Stimulated activated CD8-positive, alpha-beta memory T cell treated with anti-CD3 and anti-CD28 coated beads, Interleukin-2, amount 100 ng/mL, for 48 hours (primary cell): ENCODE results near the gene HRG.
"Not testable (repeated sequence)": the region's sequence is repeated elsewhere in the genome, so short reads cannot be mapped to it uniquely, and the experiment has no call there.

Source experiments
- DNase-seq, 2 donors: peaks; one replicate each; pipeline ENCODE4 v3.0.0-alpha.2; 2020; ENCODE audit warnings: low read depth in 2 of 2

The HRG gene

DNA sequence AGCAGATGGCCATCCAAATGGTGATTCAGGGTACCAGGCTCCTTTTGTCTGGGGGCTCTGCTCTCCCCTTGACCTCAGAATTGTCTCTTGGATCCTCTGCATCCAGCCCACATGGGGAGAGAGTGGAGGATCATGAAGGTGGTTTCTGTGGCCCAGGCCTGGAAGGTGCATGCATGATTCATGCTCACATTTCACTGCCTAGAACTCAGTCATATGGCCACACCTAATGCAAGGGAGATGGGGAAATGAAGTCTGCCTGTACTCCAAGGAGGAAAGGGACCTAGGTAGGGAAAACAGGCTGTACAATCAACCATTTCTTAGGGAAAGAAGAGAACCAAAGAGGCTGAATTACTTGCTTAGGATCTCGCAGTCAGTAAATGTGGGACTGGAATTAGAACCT, 15.1 kb downstream of the HRG start:
- DNase-seq = no peak

DNA sequence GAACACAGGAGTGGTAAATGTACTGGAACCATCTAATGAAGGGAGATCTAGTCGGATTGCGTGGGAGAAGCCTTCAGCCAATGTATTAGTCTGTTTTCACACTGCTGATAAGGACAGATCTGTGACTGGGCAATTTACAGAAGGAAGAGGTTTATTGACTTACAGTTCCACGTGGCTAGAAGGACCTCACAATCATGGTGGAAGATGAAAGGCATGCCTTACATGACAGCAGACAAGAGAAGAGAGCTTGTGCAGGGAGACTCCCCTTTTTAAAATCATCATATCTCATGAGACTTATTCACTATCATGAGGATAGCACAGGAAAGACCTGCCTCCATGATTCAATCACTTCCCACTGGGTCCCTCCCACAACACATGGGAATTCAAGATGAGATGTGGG, 17.0 kb downstream of the HRG start:
- DNase-seq = no peak

DNA sequence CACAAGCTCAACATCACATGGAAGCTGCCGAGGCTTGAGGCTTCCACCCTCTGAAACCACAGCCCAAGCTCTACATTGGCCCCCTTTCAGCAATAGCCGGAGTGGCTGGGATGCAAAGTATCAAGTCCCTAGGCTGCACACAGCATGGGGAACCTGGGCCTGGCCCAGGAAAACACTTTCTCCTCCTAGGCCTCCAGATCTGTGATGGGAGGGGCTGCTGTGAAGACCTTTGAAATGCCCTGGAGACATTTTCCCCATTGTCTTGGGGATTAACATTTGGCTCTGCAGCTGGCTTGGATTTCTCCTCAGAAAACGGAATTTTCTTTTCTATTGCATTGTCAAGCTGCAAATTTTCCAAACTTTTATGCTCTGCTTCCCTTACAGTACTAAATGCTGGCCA, 18.2 kb downstream of the HRG start:
- no peak for DNase-seq

DNA sequence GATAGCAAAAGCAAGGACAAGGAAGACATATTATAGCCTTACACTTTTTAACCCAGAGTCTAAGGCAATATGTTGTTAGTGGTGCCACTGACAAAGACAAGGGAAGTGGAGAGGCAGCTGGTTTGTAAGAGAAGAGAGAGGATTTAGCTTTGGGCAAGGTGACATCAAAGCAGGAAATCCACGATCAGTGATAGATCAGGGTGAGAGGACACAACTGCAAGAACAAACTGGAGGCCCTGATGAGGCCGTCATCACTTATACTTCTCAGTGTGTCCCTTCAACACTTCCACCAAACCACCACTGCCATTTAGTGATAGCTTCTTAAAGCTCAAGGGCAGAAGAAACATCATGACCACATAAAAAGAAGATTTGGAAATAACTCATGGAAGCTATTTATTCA, 20.7 kb downstream of the HRG start:
- not testable (repeated sequence) for DNase-seq

DNA sequence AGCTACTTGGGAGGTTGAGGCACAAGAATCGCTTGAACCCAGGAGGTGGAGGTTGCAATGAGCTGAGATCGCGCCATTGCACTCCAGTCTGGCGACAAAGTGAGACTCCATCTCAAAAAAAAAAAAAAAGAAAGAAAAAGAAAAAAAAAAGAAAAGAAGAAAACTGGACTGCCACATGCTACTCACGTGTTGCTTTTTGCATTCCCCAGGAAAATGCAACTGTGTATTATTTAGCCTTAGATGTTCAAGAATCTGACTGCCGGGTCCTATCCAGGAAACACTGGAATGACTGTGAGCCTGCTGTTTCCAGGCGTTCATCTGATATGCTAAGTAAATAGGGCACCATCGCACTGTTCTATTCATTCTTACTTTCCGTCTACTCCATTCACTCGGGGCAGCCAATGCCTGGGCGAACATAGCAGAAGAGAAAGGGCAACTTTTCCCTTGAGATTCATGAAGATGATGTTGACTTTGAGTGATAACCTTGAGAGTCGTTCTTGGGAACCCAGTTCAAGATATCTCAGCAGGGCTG, 21.4 kb downstream of the HRG start:
- no peak for DNase-seq

DNA sequence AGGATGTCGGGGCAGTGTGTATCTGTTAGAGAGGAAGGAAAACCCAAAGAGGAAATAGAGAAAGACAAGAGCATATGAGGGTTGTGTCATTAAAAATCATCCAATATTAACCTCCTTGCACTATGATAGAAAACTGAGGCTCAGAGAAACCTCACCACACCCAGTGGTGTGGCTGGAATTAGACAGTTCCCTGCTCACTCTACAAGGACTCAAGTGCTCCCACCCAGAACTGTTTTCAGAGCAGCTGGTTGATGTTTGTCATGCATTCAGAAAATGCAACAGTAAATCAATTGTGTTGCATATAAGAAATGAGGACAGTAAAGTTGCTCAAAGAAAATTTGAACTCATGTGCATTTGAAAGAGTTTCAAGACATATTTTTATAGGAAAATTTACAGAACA, 24.5 kb downstream of the HRG start:
- DNase-seq = not testable (repeated sequence)

DNA sequence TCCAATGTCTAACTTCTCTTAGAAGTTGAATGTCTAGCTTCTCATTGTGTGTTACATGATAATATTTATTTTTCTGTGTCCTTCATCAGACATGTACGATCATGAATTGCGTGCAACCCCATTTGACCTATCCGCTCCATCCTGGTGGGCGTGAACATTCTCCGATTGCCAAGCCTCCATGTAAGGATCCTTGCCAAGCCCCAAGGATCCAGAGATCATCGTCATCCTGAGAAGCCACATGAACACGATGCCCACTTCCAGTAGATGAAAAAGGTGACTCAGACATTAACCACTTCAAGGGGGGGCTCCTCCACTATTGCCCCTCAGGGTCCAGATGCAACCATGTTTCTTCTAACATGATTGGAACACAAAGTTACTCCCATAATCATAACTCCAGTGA, 25.9 kb downstream of the HRG start:
- no peak for DNase-seq

DNA sequence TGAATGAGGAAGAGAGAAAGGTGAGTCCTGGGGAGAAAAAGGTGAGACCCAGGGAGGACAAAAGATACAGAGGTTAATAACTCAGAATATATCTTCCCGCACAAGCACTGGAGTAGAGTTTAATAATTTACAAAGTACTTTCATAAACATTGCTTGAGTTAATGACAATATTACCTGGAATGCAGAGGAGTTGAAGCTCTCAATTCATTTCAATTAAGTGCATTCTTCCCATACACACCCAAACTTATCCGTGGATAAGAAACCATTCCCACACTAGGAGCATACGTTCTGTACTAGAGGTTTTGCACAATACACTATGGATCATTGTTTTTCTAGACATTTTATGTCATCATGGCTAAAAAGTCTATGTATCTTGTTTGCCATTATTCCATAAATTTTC, 28.0 kb downstream of the HRG start:
- DNase-seq = no peak

DNA sequence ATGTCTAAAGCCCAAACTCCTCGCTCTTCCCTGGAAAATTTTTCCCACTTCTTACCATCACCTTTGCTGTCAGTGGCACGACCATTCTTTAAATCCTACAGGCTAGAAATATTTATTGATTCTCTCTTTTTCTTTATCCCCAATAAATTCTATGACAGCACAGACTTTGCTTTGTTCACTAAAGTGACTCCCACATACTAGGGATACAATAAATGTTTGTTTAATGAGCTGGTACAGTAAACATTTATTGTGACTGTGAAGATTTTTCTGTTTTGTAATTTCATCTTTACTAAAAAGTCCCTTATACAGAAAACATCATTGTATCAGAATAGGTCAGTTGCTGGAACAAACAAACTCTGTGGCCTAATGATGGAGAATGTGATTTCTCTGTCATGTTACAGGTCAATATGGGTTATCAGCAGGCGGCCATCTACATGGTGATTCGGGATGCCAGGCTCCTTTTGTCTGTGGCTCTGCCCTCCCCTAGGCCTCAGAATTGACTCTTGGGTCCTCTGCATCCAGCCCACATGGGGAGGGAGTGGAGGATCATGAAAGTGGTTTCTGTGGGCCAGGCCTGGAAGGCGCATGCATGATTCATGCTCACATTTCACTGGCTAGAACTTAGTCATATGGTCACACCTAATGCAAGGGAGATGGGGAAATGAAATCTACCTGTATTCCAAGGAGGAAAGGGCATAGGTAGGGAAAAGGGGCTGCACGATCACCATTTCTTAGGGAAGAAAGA, 28.6 kb downstream of the HRG start:
- no peak for DNase-seq

DNA sequence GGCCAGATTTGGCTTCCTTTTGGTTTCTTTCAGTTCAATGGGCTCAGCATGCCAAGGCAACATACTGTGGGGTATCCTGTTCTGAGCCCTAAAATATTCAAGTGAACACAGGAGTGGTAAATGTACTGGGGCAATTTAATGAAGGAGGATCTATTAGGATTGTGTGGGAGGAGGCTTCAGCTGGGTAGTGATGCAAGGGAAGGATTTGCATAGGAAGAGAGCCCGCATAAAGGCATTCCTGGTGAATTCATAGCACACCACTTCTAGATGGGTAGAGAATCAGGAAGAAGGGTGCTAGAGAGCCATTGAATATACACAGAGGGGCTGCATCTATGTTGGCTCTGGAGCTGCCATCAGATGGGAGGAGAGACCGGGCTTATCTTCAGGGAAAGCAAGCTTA, 30.7 kb downstream of the HRG start:
- no peak for DNase-seq

DNA sequence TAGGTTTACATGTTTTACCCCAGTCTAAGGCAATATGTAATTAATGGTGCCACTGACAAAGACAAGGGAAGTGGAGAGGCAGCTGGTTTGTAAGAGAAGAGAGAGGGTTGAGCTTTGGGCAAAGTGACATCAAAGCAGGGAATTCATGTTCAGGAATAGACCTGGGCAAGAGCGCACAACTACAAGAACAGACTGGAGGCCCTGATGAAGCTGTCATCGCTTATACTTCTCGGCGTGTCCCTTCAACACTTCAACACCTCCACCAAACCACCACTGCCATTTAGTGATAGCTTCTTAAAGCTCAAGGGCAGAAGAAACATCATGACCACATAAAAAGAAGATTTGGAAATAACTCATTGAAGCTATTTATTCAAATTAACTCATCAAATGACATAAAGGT, 31.7 kb downstream of the HRG start:
- DNase-seq = no peak

DNA sequence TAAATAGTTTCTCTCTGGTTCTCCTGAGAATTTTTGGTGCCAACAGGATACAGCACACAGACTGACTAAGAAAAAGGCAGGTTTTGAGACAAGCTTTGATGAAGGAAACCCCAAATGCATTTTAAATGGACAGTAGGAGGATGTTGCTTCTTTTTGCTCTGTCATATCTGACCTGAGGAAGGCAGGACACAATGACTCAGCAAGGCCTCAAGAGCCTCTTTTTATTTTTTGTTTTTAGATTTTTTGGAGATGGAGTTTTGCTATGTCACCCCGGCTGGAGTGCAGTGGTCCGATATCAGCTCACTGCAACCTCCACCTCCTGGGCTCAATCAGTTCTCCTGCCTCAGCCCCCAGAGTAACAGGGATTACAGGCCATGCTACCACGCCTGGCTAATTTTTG, 34.5 kb downstream of the HRG start:
- DNase-seq = no peak

DNA sequence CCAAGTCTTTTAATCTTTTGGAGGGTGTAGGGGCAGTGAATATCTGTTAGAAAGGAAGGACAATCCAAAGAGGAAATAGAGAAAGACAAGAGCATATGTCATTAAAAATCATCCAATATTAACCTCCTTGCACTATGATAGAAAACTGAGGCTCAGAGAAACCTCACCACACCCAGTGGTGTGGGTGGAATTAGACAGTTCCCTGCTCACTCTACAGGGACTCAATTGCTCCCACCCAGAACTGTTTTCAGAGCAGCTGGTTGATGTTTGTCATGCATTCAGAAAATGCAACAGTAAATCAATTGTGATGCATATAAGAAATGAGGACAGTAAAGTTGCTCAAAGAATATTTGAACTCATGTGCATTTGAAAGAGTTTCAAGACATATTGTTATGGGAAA, 36.6 kb downstream of the HRG start:
- DNase-seq = not testable (repeated sequence)

DNA sequence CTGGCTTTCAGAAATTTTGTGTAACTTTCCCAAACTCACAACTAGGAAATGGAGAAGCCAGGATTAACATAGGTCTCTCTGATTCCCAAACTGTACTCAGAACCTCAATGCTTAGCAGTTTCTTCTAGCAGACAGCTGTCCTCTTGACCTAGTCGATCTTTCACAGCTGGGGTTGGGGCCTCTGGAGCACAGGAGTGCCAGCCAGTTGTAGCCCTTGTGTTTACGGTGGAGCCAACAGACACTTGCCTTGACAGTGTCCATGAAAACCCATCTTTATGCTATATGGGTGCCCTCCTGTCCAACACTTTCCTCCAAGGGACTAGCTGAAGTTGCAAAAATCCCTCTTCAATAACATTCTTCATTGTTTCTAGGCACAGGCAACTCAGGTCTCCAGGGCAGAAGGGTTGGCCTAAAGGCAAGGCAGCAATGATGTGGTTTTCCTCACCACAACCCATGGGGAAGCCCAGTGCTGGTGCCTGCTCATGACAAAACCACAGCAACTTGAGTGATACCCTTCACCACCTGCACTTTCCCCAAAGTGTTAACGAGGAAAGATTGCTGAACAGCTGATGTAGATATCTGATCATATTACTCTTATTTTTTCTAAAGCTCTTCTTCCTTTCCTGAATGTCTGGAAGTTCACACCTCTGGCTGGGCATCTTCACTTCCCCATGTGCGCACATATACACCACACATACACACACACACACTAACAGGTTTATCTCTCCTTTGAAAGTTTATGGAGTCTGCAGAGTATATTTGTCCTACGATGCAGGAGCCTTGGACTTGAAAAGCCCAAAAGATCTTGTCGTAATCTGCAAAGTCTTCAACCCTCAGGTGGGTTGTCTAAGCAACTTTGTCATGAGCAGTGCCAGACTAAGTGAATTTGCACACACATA, 40.3 kb downstream of the HRG start:
- DNase-seq = peak; percentile 30 to 32

DNA sequence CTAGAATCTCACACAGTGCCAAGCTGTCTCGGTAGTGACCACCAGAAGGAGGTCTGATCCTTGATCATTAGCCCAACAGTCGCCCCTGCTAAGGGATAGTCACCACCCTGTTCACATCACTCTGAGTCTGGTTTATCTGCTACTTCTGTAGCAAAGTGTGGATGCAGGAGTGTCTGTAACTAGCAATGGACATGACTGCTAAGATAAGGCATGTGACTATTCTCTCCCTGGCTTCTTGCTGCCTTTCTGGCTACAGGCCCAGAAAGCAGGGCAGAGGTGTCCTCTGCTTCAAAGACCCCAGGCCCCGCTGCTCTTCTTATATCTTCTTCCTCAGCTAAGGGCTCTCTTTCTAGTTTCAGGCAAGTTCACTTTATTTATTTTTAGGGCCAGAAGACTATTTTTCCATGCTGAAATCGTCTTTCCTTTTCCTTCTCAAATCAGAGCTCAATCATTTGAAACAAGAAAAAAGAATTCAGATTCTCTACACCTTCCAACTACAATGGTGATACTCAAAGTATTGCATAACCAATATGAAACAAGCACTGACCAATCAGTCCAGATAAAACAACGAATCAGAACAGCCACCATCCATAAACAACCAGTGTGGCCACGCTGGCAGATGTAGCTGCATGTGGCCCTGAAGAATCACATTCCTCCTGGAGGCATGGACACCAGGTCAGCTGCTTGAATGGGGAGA, 43.3 kb downstream of the HRG start:
- DNase-seq = no peak

DNA sequence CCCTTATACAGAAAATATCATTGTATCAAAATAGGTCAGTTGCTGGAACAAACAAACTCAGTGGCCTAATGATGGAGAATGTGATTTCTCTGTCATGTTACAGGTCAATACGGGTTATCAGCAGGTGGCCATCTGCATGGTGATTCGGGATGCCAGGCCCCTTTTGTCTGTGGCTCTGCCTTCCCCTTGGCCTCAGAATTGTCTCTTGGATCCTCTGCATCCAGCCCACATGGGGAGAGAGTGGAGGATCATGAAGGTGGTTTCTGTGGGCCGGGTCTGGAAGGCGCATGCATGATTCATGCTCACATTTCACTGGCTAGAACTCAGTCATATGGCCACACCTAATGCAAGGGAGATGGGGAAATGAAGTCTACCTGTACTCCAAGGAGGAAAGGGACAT, 44.9 kb downstream of the HRG start:
- DNase-seq = not testable (repeated sequence)

DNA sequence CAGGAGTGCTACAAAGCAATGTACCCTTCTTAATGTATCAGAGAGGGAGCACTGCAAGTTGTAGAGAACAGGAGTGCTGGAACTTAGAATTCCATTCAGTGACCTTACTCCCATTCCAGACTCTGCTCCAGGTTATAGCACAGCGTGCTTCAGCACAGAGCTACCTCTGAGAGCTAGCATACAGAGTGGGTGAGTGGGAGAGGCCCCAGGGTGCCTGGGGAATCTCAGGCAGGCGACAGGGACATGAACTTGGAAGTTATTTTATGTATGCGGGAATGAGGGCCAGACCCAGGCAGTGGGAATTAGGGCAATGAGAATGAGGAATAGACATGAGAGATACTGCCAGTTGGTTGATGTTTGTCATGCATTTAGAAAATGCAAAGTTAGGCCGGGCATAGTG, 47.7 kb downstream of the HRG start:
- DNase-seq = no peak

DNA sequence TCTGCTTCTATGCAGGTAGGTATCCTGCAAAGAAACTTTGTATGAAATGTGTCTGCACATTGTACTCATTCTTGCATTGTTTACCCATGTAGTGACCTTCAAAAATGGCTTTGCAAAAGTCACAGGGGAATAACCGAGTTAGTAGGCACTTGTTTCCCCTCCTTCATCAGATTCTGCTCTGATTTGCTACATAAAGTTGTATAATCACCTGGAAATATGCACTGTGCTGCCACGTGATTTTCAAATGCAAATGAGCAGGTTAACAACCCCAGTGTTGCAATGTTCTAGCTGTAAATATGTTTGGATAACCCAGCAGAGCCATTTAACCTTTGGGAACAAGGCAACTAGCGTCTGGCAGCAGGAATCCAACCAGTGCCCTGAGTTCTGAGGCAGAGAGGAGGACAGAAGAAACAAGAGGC, 51.2 kb downstream of the HRG start, which contains the start of gene KNG1:
KNG1 (plus strand) TSS at position 321 of the 419 bp plus-strand sequence. CDS start 184 bp downstream, outside the sequence.
- no peak for DNase-seq

DNA sequence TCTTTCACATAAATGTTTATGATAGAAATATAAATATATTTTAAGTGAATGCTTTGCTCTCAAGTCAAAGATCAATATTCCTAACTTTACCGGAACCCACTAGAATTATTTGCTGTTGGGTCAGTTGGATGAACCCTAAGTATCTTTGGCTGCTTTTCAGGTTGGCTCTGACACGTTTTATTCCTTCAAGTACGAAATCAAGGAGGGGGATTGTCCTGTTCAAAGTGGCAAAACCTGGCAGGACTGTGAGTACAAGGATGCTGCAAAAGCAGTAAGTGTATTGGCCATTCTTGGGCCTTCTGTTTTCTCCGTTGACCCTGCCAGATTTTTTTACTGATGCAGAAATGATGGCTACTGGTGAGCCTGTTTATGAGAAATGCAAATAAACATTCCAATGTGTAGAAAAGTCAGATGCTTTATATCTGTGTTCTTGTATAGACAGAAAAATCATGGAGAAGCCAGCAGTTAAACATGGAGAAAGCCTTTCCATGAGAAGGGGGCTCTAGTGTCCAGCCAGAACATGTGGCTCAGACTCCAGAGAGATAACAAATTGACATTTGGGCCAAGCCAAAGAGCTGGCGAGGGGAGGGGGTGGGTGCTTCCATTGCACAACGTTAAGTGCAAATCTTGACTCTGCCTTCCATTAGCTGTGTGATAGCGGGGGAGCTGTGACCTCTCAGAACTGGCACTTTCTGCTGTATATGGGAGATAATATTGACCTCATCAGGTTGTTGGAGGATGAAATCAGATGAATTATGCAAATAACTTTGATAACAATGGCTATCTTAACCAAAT, 54.3 kb downstream of the HRG start:
- no peak for DNase-seq

DNA sequence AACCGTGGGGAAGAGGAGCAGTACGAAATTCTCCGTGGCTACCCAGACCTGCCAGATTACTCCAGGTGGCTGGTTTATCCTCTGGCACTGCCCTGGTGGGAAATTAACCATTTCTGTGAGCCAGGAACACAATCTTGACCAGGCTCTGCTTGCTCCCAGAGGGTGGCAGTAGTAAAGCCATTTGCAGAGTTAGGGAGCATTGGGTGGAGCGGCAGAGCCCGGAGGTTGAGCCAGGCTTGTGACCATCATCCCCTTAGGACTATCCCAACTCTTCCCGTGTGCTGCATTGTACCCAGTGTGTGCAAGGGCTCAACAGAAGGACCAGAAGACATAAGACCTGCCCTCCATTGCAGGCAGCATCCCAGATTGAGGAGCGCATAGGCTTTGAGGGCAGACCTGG, 56.6 kb downstream of the HRG start:
- DNase-seq = no peak

DNA sequence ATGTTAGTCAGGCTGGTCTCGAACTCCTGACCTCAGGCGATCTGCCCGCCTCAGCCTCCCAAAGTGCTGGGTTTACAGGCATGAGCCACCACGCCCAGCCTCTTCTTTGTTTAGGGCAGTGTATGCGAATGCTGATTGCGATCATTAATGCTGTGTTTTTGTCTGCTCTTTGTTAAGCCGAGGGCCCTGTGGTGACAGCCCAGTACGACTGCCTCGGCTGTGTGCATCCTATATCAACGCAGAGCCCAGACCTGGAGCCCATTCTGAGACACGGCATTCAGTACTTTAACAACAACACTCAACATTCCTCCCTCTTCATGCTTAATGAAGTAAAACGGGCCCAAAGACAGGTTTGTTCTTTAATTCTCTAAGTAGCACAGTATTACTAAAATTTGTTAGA, 59.1 kb downstream of the HRG start:
- no peak for DNase-seq
